HepG2 (cell line): Measurements from ENCODE around the gene SIAH1. TPM values are rescaled to one million over a fixed set of nuclear protein-coding genes. Genes with fewer than 3 reads are reported as not detected.

ENCODE experiments used
- ASH2L ChIP-seq: fragments of 300-600, 200-600 bp; sonication (generic); IDR thresholded peaks from 2 replicates; pipeline ENCODE4 v1.7.0; 2017; ENCODE audit warnings: low read depth, mild to moderate bottlenecking, moderate library complexity, mixed read lengths, low read length; ENCODE audit not compliant: insufficient read length
- HHEX ChIP-seq: IDR thresholded peaks from 2 replicates; pipeline ENCODE4 v1.6.1; 2016; ENCODE audit warnings: control low read depth
- HMGXB4 ChIP-seq, 2 experiments: sonication (generic) in 1 of 2; formaldehyde crosslinking in 1 of 2; IDR thresholded peaks; 2 replicates each; pipeline versions ENCODE4 v1.4.0 to v1.6.1; 2018 to 2020; ENCODE audit warnings: missing genetic modification reagents in 2 of 2, borderline replicate concordance in 1 of 2, low read depth in 1 of 2, mild to moderate bottlenecking in 1 of 2, missing biosample characterization in 1 of 2
- ISX ChIP-seq: sonication (generic); formaldehyde crosslinking; conservative IDR thresholded peaks from 2 replicates; pipeline ENCODE4 v1.5.0; 2020; ENCODE audit warnings: missing genetic modification reagents
- MXD4 ChIP-seq: IDR thresholded peaks from 2 replicates; pipeline ENCODE4 v1.6.1; 2016; ENCODE audit warnings: mild to moderate bottlenecking, missing biosample characterization, missing genetic modification reagents
- NR2C2 ChIP-seq: sonication (generic); formaldehyde crosslinking; IDR thresholded peaks from 2 replicates; pipeline ENCODE4 v1.4.0; 2020; ENCODE audit warnings: missing genetic modification reagents, mild to moderate bottlenecking, moderate library complexity, borderline replicate concordance
- SNAPC2 ChIP-seq: sonication (generic); formaldehyde crosslinking; IDR thresholded peaks from 2 replicates; pipeline ENCODE4 v1.8.1; 2022; ENCODE audit warnings: mild to moderate bottlenecking, missing genetic modification reagents
- SP4 ChIP-seq: sonication (generic); formaldehyde crosslinking; IDR thresholded peaks from 2 replicates; pipeline ENCODE4 v1.8.1; 2023; ENCODE audit warnings: mild to moderate bottlenecking, missing genetic modification reagents
- SSRP1 ChIP-seq: IDR thresholded peaks from 2 replicates; pipeline ENCODE4 v1.6.1; 2016; ENCODE audit warnings: control low read depth
- TMF1 ChIP-seq: sonication (generic); formaldehyde crosslinking; IDR thresholded peaks from 2 replicates; pipeline ENCODE4 v1.8.1; 2022; ENCODE audit warnings: low read depth, missing genetic modification reagents
- ZNF121 ChIP-seq: sonication (generic); formaldehyde crosslinking; IDR thresholded peaks from 2 replicates; pipeline ENCODE4 v1.5.0; 2020; ENCODE audit warnings: mild to moderate bottlenecking, missing genetic modification reagents
- ZNF234 ChIP-seq: sonication (generic); formaldehyde crosslinking; conservative IDR thresholded peaks from 2 replicates; pipeline ENCODE4 v1.5.1; 2020; ENCODE audit warnings: mild to moderate bottlenecking, missing genetic modification reagents
- ZNF33A ChIP-seq: sonication (generic); formaldehyde crosslinking; IDR thresholded peaks from 2 replicates; pipeline ENCODE4 v1.5.1; 2020; ENCODE audit warnings: missing genetic modification reagents, mild to moderate bottlenecking, moderate library complexity, borderline replicate concordance
- ZNF562 ChIP-seq: sonication (generic); formaldehyde crosslinking; IDR thresholded peaks from 2 replicates; pipeline ENCODE4 v1.8.0; 2022; ENCODE audit warnings: missing genetic modification reagents, borderline replicate concordance
- ZNF580 ChIP-seq: IDR thresholded peaks from 2 replicates; pipeline ENCODE4 v1.6.1; 2016; ENCODE audit warnings: low read depth, borderline replicate concordance
- ZNF616 ChIP-seq: sonication (generic); formaldehyde crosslinking; IDR thresholded peaks from 2 replicates; pipeline ENCODE4 v1.5.0; 2020; ENCODE audit warnings: low read depth, mild to moderate bottlenecking, missing genetic modification reagents
- polyA plus RNA-seq, 8 experiments: library from polyadenylated mRNA; depleted of rRNA in 3 of 8; stranded (reverse) in 7 of 8; unstranded in 1 of 8; fragments of >200 nt; fragmentation: Illumina TruSeq in 4 of 8; extraction: Trizol in 4 of 8; gene quantifications; 2 replicates each; pipeline versions ENCODE4 v1.2.1 to v1.2.3, GENCODE V29; 2011 to 2016; ENCODE audit warnings: low read depth in 4 of 8, missing spikeins in 1 of 8, mixed read lengths in 1 of 8; ENCODE audit not compliant: insufficient read depth in 1 of 8
- total RNA-seq, 5 experiments: library from RNA; depleted of rRNA; stranded (reverse); fragments of >200 nt; fragmentation: Illumina TruSeq; extraction: Trizol; gene quantifications; 2 replicates each; pipeline ENCODE4 v1.2.3, GENCODE V29; 2016; ENCODE audit warnings: low read depth in 1 of 5
- TF ChIP-seq, protein P1 (sequence below): sonication (generic); formaldehyde crosslinking; IDR thresholded peaks from 2 replicates; pipeline ENCODE4 v1.5.1; 2020; ENCODE audit warnings: mild to moderate bottlenecking, missing genetic modification reagents
- TF ChIP-seq, protein P2 (sequence below): sonication (generic); formaldehyde crosslinking; IDR thresholded peaks from 2 replicates; pipeline ENCODE4 v1.8.1; 2022; ENCODE audit warnings: mild to moderate bottlenecking, missing genetic modification reagents

SIAH1 gene
- total and polyA plus RNA-seq, 2 of the 13 experiments (the other 11 are each of a cell fraction or from before 2014, with no cell fraction given): 16.0 to 28.6 TPM

GRCh38 chr16:48385253-48386150 lies at the start of gene SIAH1 (continued):
- TF ChIP-seq ZNF562 (CRISPR knock-in tag) (no peak), HMGXB4 (CRISPR knock-in tag; IDR thresholded peaks at IDR 0.05; ENCODE audit: borderline replicate concordance in 1 of 2, low read depth in 1 of 2) (peak in 1 of 2 experiments; percentile 63), MXD4 (CRISPR knock-in tag) (peak; percentile 53; the same call in 1 of the 2 replicates), TMF1 (CRISPR knock-in tag) (peak; percentile 86), HHEX (CRISPR knock-in tag) (no peak), ISX (CRISPR knock-in tag) (no peak), SSRP1 (no peak), ZNF234 (peak; percentile 96), SP4 (CRISPR knock-in tag) (peak; percentile 79), SNAPC2 (CRISPR knock-in tag) (no peak), ZNF33A (CRISPR knock-in tag) (no peak), ZNF121 (CRISPR knock-in tag) (no peak), ASH2L (peak; percentile 77), ZNF616 (CRISPR knock-in tag) (no peak; the same call in 1 of the 2 replicates), NR2C2 (CRISPR knock-in tag) (no peak), ZNF580 (0 out of 2 replicates have a peak, but pooled peaks have one; percentile 56)
- TF ChIP-seq, protein P1, sequence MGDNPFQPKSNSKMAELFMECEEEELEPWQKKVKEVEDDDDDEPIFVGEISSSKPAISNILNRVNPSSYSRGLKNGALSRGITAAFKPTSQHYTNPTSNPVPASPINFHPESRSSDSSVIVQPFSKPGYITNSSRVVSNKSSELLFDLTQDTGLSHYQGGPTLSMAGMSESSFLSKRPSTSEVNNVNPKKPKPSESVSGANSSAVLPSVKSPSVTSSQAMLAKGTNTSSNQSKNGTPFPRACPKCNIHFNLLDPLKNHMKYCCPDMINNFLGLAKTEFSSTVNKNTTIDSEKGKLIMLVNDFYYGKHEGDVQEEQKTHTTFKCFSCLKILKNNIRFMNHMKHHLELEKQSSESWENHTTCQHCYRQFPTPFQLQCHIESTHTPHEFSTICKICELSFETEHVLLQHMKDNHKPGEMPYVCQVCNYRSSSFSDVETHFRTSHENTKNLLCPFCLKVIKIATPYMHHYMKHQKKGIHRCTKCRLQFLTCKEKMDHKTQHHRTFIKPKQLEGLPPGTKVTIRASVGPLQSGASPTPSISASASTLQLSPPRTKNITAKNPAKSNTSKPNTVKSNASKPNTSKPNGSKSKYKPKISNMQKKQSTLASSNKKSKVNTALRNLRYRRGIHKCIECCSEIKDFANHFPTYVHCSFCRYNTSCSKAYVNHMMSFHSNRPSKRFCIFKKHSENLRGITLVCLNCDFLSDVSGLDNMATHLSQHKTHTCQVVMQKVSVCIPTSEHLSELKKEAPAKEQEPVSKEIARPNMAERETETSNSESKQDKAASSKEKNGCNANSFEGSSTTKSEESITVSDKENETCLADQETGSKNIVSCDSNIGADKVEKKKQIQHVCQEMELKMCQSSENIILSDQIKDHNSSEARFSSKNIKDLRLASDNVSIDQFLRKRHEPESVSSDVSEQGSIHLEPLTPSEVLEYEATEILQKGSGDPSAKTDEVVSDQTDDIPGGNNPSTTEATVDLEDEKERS (CRISPR knock-in tag): no peak
- TF ChIP-seq, protein P2, sequence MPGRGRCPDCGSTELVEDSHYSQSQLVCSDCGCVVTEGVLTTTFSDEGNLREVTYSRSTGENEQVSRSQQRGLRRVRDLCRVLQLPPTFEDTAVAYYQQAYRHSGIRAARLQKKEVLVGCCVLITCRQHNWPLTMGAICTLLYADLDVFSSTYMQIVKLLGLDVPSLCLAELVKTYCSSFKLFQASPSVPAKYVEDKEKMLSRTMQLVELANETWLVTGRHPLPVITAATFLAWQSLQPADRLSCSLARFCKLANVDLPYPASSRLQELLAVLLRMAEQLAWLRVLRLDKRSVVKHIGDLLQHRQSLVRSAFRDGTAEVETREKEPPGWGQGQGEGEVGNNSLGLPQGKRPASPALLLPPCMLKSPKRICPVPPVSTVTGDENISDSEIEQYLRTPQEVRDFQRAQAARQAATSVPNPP (CRISPR knock-in tag): peak; percentile 83; the same call in 1 of the 2 replicates
